HG02938 (cell line): Measurements from ENCODE around the gene UTP25.

Experiments used
- ATAC-seq: cut with Tn5 transposase; IDR thresholded peaks from one replicate; pipeline ENCODE4 v1.9.1; 2021; ENCODE audit warnings: mild to moderate bottlenecking, moderate library complexity; ENCODE audit not compliant: unreplicated experiment

UTP25 gene

GRCh38 chr1:209805341-209805781, 22.4 kb upstream of the UTP25 start:
- ATAC-seq, result no peak

GRCh38 chr1:209805875-209806760, 21.7 kb upstream of the UTP25 start, which contains the start of gene IRF6:
IRF6 (minus strand) TSS chr1:209806142; CDS start chr1:209801413, 4,729 bp downstream.
- peak; percentile 88 for ATAC-seq

GRCh38 chr1:209807509-209807908, 20.3 kb upstream of the UTP25 start:
- no peak for ATAC-seq

- ATAC-seq, result no peak
Measured at GRCh38 chr1:209808059-209808581, 19.7 kb upstream of the UTP25 start.

- no peak for ATAC-seq
Measured at GRCh38 chr1:209809611-209810010, 18.2 kb upstream of the UTP25 start.

GRCh38 chr1:209810783-209811182, 17.0 kb upstream of the UTP25 start:
- no peak for ATAC-seq

- no peak for ATAC-seq
Measured at GRCh38 chr1:209813902-209814301, 13.9 kb upstream of the UTP25 start.

- no peak for ATAC-seq
Measured at GRCh38 chr1:209815490-209815889, 12.3 kb upstream of the UTP25 start.

- no peak for ATAC-seq
Measured at GRCh38 chr1:209815931-209816341, 11.8 kb upstream of the UTP25 start.

- no peak for ATAC-seq
Measured at GRCh38 chr1:209816923-209817322, 10.8 kb upstream of the UTP25 start.

GRCh38 chr1:209817691-209818090, 10.1 kb upstream of the UTP25 start:
- no peak for ATAC-seq

GRCh38 chr1:209819058-209819457, 8.7 kb upstream of the UTP25 start:
- ATAC-seq, result no peak

- no peak for ATAC-seq
Measured at GRCh38 chr1:209820986-209821385, 6.8 kb upstream of the UTP25 start.

GRCh38 chr1:209822706-209823105, 5.1 kb upstream of the UTP25 start:
- no peak for ATAC-seq

GRCh38 chr1:209823143-209824041, 4.4 kb upstream of the UTP25 start:
- peak; percentile 53 for ATAC-seq

- no peak for ATAC-seq
Measured at GRCh38 chr1:209825591-209826434, 2.0 kb upstream of the UTP25 start.

GRCh38 chr1:209829716-209830115, 1.9 kb downstream of the UTP25 start:
- no peak for ATAC-seq

GRCh38 chr1:209830722-209831121, 3.0 kb downstream of the UTP25 start:
- ATAC-seq, result no peak

GRCh38 chr1:209831615-209832014, 3.8 kb downstream of the UTP25 start:
- no peak for ATAC-seq

- no peak for ATAC-seq
Measured at GRCh38 chr1:209835782-209836298, 8.1 kb downstream of the UTP25 start.
